Neural progenitor cell (in vitro differentiated cells): Measurements from ENCODE around the gene DCDC1.

Experiments
- EZH2 ChIP-seq: fragments of 200-600 bp; sonication (generic); IDR thresholded peaks from 2 replicates; pipeline ENCODE4 v1.6.1; 2017; ENCODE audit warnings: antibody characterized with exemption, mild to moderate bottlenecking, moderate library complexity
- EZH2phosphoT487 ChIP-seq: fragments of 200-600 bp; sonication (generic); IDR thresholded peaks from 2 replicates; pipeline ENCODE4 v1.6.1; 2017; ENCODE audit warnings: antibody characterized with exemption
- TF ChIP-seq, protein P1 (sequence below): fragments of 200-600 bp; sonication (generic); IDR thresholded peaks from 2 replicates; pipeline ENCODE4 v1.5.1; 2017; ENCODE audit warnings: antibody characterized with exemption, mild to moderate bottlenecking

DNA sequence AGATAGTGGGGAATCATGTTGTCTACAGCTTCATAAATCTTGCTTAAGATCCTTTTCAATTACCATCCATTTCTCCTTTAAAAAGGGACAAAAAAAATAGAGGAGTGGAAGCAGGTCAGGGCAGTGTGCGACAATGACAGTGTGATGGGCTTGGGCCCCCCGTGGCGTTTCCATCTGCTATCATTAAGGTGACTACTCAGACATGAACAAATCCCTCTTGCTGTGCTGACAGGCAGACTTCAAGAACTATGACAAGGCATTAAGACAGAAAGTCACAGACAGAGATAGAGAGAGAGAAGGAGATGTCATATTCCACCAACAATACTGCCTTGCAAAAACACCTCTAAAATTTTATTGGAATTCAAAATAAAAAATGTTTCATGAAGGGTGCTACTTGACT, 263.2 kb downstream of the DCDC1 start:
- TF ChIP-seq, protein P1, sequence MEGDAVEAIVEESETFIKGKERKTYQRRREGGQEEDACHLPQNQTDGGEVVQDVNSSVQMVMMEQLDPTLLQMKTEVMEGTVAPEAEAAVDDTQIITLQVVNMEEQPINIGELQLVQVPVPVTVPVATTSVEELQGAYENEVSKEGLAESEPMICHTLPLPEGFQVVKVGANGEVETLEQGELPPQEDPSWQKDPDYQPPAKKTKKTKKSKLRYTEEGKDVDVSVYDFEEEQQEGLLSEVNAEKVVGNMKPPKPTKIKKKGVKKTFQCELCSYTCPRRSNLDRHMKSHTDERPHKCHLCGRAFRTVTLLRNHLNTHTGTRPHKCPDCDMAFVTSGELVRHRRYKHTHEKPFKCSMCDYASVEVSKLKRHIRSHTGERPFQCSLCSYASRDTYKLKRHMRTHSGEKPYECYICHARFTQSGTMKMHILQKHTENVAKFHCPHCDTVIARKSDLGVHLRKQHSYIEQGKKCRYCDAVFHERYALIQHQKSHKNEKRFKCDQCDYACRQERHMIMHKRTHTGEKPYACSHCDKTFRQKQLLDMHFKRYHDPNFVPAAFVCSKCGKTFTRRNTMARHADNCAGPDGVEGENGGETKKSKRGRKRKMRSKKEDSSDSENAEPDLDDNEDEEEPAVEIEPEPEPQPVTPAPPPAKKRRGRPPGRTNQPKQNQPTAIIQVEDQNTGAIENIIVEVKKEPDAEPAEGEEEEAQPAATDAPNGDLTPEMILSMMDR: no peak
- no peak for TF ChIP-seq EZH2
- no peak for TF ChIP-seq EZH2phosphoT487
